ENCODE results near the gene BDH2. TPM values are rescaled to one million over a fixed set of nuclear protein-coding genes. Genes with fewer than 3 reads are reported as not detected.
A peak's percentile ranks its signal among the peaks of the same experiment; 100 is the strongest.

Gene BDH2
- total RNA-seq, 1 donor from 2014 or later, result 5.1 TPM

GRCh38 chr4:103050736-103051436 lies 48.7 kb downstream of the BDH2 start:
- H3K4me1 Mint-ChIP-seq, result peaks cover 8% of the 10 kb centered on the region
- no peak for TF ChIP-seq CTCF (IDR thresholded peaks at IDR 0.05)
- no peaks in the 10 kb centered on the region for H3K27me3 Mint-ChIP-seq
- ChIA-PET POLR2A (interaction anchor here (0.7 kb wide), 1 partner anchor 21 kb away, joined by 6 read pairs; no protein-coding TSS in a partner anchor), CTCF (interaction anchor here (1.4 kb wide), 1 partner anchor 41 kb away, joined by 5 read pairs; no protein-coding TSS in a partner anchor)
- no peaks in the 10 kb centered on the region for H3K9me3 Mint-ChIP-seq
- H3K4me3 Mint-ChIP-seq, result no peak overlapping the region
- no peak for DNase-seq
- H3K36me3 Mint-ChIP-seq (ENCODE audit: low read depth), result peaks cover 40% of the 10 kb centered on the region
- no peak for ATAC-seq (ENCODE audit: low read depth)
- no peak overlapping the region for H3K27ac Mint-ChIP-seq
- intact Hi-C loops (cut with micrococcal nuclease), result no loop called here

DNA sequence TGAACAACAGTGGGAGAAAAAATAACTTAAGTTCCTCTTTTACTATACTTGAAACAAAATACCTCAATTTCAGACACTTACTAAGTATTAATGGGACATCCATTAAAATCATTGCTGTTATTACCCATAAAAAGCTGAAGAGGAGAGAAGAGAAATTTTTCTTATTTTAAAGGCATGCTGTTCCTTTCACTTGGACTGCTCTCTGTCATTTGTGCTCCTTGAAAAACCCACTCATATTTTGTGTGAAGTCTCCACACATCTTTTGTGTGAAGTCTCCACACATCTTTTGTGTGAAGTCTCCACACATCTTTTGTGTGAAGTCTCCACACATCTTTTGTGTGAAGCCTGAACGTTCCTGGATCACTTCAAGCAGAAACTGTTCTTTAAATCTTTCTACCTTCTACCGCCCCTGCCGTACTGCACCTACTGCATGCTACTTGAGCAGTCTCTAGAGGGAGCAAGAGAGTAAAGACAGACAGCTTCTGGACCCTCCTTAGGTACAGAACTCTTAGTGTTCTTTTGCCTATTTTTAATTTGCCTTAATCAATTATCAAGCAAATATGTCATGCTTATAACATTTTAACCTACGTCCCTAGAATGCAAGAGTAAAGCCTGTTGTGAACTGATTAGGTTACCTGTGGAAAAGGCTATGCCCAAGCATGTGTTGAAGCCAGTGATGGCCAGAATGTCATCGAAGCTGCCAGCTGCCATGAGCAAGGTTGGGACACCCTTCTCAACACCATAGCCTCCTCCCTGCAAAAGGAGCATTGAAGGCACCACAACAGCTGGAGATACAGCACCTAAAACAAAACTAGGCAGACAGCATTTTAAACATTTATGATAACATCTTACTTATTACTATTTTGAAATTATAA lies 53.0 kb downstream of the BDH2 start:
- no peak for DNase-seq
- H3K36me3 Mint-ChIP-seq (ENCODE audit: low read depth), result peaks cover 58% of the 10 kb centered on the region
- POLR2A ChIA-PET, result no interaction called here

DNA sequence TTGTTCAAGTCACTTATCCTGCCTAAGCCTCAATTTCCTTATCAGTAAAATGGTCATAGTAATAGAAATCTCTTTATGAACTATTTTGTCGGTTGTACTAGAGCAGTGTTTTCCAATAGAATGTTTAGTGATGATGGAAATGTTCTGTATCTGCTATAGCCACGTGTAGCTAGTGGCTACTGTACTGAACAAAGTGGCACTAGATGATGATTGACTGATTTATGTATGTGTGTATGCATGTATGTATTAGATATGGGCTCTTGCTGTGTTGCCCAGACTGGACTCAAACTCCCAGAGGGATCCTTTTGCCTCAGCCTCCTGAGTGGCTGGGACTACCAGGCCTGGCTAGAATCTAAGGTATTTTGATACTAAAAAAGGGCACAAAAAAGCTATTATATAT lies 55.5 kb downstream of the BDH2 start:
- CTCF ChIA-PET, result interaction anchor here (0.8 to 3.0 kb wide), 3 partner anchors 48 to 56 kb away, joined by 3 to 21 read pairs (median 11); partner anchors contain the start of gene BDH2
- no peaks in the 10 kb centered on the region for H3K27me3 Mint-ChIP-seq
- ATAC-seq (ENCODE audit: low read depth), result no peak

More for the DNA sequence above, 53.0 kb downstream of the BDH2 start:
- ATAC-seq (ENCODE audit: low read depth), result peak; percentile 93
- Mint-ChIP-seq H3K27me3 (no peaks in the 10 kb centered on the region), H3K27ac (peak overlapping the region; percentile 14), H3K4me3 (no peak overlapping the region), H3K9me3 (no peaks in the 10 kb centered on the region), H3K4me1 (peaks cover 10% of the 10 kb centered on the region)
- CTCF ChIA-PET, result interaction anchor here (0.8 to 1.9 kb wide), 9 partner anchors 19 to 224 kb away, joined by 3 to 19 read pairs (median 4); partner anchors contain the start of genes BDH2 and SLC9B2
- intact Hi-C loops (cut with micrococcal nuclease), result loop anchor here (1.0 kb wide), 2 partner anchors 45 to 53 kb away; partner anchors contain the start of gene BDH2
- TF ChIP-seq CTCF (IDR thresholded peaks at IDR 0.05), result no peak

DNA sequence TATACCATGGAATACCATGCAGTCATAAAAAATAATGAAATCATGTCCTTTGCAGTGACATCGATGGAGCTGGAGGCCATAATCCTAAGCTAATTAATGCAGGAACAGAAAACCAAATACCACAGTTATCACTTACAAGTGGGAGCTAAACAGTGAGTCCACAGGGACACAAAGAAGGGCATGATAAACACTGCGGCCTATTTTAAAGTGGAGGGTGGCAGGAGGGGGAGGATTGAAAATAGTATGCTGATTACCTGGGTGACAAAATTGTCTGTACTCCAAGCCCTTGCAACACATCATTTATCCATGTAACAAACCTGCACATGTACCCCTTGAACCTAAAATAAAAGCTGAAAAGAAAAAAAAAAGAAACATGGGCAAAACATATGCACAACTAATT lies 63.5 kb downstream of the BDH2 start:
- Mint-ChIP-seq H3K4me3 (no peak overlapping the region), H3K4me1 (no peaks in the 10 kb centered on the region), H3K27ac (no peak overlapping the region), H3K27me3 (no peaks in the 10 kb centered on the region), H3K36me3 (ENCODE audit: low read depth) (peaks cover 31% of the 10 kb centered on the region), H3K9me3 (no peaks in the 10 kb centered on the region)
- intact Hi-C loops (cut with micrococcal nuclease), result no loop called here
- DNase-seq (no peak), ATAC-seq (ENCODE audit: low read depth) (no peak)
- CTCF ChIA-PET, result no interaction called here
- POLR2A ChIA-PET, result no interaction called here
- no peak for TF ChIP-seq CTCF (IDR thresholded peaks at IDR 0.05)

More for the DNA sequence above, 55.5 kb downstream of the BDH2 start:
- Mint-ChIP-seq H3K27ac (no peak overlapping the region), H3K9me3 (no peaks in the 10 kb centered on the region), H3K36me3 (ENCODE audit: low read depth) (peaks cover 48% of the 10 kb centered on the region), H3K4me3 (no peak overlapping the region), H3K4me1 (peaks cover 10% of the 10 kb centered on the region)
- no peak for DNase-seq
- intact Hi-C loops (cut with micrococcal nuclease), result no loop called here
- no peak for TF ChIP-seq CTCF (IDR thresholded peaks at IDR 0.05)
- POLR2A ChIA-PET, result no interaction called here

DNA sequence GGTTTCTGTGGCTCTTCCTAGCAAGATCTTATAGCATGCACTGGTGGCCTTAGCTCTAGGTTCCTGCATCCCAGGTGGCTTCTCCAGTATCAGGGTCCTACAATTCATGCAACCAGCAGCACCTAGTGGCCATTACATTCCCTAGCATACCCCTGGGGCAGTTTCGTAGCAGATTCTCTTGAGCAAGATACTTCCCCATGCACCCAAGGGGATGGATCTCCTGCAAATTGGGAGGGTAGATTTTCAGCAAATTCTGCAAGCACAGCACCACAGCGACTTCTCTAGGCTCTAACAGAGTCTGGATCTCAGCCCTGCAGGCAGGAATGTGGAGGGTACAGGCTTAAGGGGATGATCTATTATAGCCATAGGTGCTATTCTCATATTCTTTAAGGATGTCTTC lies 67.1 kb downstream of the BDH2 start:
- ChIA-PET CTCF (interaction anchor here (0.7 to 0.8 kb wide), 2 partner anchors 9 to 13 kb away, joined by 3 read pairs; no protein-coding TSS in a partner anchor), POLR2A (no interaction called here)
- Mint-ChIP-seq H3K36me3 (ENCODE audit: low read depth) (peaks cover 49% of the 10 kb centered on the region), H3K4me3 (no peak overlapping the region), H3K27ac (no peak overlapping the region), H3K9me3 (no peaks in the 10 kb centered on the region), H3K4me1 (no peaks in the 10 kb centered on the region), H3K27me3 (no peaks in the 10 kb centered on the region)
- TF ChIP-seq CTCF (IDR thresholded peaks at IDR 0.05), result no peak
- ATAC-seq (ENCODE audit: low read depth) (no peak), DNase-seq (no peak)
- intact Hi-C loops (cut with micrococcal nuclease), result no loop called here
